Stimulated activated CD8-positive, alpha-beta memory T cell treated with anti-CD3 and anti-CD28 coated beads, Interleukin-12 subunit alpha, Interleukin-12 subunit beta, amount 100 ng/mL, for 4 hours (primary cell): Measurements from ENCODE around the gene IFITM5.
"Not testable (repeated sequence)": the region's sequence is repeated elsewhere in the genome, so short reads cannot be mapped to it uniquely, and the experiment has no call there.

ENCODE experiments used
- DNase-seq: peaks from one replicate; pipeline ENCODE4 v3.0.0-alpha.2; 2020; ENCODE audit warnings: low read depth

IFITM5 gene

DNA sequence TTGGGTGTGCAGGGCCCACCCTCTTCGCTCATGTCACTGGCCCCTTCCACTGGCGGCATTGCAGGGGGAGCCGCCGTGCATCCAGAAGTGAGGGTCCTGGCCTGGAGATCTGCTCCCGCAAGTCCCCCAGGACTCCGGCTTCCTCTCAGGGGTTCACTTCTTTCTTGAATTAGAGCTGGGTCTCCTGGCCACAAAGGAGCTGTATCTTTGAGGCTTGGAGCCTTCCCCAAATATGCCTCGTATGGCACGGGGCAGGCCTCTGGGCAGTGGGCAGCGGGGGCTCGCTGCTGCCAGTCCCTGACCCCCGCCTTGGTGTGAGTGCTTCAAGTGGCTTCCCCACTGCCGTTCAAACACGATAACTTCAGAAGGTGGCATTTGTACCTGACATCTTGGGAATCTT is 28.7 kb upstream of the IFITM5 start:
- no peak for DNase-seq

DNA sequence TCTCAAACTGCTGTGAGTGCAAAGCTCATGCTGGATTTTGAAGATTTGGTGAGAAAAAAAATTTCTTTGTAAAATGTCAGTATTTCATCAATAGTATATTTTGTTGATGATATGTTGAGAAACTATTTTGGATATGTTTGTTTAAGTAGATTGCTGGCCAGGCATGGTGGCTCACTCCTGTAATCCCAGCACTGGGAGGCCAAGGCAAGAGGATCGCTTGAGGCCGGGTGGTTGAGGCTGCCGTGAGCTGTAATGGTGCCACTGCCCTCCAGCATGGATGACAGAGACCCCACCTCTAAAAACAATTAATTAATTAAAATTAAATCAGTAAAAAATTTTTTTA is 28.2 kb upstream of the IFITM5 start:
- no peak for DNase-seq

DNA sequence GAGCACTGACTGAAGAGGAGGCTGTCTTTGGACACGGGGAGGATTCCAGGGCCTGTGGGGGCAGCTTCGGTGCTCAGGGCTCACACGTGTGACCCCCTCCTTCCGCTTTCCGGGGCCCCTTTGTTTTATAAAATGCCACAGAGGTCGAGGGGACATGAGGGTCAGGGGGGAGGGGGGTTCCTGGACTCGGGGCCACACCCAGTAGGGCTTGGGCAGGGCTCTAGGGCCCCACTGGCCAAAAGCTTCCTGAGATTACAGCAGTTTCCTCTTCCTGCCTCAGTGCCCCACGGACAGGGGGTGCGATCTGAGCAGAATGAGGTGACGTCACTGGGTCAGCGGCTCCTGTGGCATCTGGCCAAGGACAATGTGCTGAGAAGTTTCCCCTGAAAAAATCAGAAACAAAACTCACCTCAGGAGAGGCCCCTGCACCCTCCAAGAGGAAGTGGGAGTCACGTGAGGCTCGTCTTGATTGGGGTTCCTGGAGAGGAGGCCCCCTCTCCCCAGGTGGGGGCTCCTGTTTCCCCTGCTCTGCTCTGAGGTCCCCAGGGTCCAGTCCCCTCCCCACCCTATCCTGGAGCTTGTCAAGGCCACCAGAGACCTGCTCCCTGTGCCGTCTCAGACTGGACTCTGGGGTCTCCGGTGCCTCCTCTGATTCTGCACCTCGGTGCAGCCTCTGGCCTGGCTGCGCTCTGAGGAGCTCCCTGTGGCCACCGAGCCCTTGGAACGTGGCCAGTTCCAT is 27.7 kb upstream of the IFITM5 start:
- DNase-seq, result no peak

GRCh38 chr11:326592-326841 is 27.2 kb upstream of the IFITM5 start:
- DNase-seq, result no peak

DNA sequence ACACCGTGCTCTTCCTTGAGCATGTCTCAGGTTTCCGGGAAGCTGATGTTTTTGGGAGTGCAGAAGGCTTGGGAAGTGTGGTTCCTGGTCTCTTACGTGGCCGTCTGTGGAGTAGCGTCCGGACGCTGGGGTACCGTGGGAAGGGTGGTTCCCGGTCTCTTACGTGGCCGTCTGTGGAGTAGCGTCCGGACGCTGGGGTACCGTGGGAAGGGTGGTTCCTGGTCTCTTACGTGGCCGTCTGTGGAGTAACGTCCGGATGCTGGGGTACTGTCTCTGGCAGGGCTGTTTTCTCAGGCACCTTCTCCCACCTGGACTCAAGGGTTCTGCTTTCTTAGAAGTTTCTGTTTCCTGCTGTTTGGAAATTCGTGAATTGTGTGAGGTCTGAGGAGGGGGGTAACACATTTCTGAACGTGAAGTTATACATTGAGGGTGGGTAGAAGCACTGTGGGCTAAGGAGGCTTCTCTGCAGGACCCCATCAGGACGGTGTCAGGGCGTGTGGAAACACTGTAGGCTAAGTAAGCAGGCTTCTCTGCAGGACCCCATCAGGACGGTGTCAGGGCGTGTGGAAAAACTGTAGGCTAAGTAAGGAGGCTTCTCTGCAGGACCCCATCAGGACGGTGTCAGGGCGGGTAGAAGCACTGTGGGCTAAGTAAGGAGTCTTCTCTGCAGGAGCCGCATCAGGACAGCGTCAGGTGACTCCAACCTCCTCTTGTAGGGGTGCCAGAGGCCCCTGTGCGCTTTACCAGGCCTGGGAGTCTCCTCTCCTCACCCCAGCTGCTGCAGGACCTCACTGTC is 26.7 kb upstream of the IFITM5 start:
- DNase-seq, result no peak

DNA sequence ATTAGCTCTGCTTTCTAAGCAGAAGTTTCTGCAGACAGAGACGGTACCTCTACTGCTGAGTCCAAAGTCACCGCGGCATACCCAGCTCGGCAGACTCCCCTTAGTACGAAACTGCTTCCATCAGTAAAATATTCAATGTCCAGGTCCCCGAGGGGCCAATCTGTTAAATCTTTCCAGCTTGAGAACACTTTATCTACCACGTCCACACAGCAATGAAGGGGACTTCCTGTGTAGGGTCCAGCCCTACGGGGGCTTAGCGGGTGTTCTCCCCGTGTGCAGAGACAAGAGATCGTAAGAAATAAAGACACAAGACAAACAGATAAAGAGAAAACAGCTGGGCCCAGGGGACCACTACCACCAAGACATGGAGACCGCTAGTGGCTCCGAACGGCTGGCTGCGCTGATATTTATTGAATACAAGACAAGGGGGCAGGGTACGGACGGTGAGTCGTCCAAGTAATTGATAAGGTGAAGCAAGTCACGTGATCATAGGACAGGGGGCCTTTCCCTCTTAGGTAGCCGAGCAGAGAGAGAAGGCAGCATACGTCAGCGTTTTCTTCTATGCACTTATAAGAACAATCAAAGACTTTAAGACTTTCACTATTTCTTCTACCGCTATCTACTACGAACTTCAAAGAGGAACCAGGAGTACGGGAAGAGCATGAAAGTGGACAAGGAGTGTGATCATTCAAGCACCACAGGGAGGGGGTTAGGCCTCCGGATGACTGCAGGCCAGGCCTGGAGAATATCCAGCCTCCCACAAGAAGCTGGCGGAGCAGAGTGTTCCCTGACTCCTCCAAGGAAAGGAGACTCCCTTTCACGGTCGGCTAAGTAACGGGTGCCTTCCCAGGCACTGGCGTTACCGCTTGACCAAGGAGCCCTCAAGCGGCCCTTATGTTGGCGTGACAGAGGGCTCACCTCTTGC is 25.5 kb upstream of the IFITM5 start:
- not testable (repeated sequence) for DNase-seq

DNA sequence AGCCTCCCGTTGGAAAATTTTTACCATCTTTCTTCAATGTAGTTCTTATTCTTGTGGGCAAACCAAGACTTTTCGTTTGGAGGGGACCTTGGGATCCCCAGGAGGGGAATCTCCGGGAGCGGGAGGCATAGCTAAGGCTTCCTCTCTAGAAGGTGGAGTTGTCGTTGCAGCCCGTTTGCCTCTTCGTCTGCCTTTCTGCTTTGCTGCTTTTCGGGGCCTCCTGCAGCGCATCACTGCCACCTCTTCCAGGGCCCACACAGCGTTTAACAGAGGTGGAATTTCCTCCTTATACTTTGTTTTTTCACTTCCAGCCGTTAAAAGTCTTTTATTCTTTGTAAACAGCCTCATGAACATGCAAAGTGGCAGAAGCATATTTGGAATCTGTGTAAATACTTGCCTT is 24.8 kb upstream of the IFITM5 start:
- DNase-seq, result no peak

DNA sequence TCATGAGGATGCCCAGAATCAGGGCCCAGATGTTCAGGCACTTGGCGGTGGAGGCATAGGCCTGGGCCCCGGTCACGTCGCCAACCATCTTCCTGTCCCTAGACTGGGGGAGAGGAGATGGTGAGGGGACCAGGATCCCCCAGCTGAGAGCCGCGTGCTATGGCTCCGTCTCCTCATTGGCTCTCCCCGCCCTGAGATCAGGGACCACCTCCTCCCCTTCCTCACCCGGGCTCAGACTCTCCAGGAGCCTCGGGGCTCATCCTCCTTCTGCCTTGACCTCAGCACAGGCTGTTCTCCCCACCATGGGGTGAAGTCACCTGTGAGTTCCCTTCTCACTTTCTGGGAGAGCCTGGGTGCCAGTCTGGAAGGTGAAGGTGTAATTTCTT is 20.6 kb upstream of the IFITM5 start:
- not testable (repeated sequence) for DNase-seq

DNA sequence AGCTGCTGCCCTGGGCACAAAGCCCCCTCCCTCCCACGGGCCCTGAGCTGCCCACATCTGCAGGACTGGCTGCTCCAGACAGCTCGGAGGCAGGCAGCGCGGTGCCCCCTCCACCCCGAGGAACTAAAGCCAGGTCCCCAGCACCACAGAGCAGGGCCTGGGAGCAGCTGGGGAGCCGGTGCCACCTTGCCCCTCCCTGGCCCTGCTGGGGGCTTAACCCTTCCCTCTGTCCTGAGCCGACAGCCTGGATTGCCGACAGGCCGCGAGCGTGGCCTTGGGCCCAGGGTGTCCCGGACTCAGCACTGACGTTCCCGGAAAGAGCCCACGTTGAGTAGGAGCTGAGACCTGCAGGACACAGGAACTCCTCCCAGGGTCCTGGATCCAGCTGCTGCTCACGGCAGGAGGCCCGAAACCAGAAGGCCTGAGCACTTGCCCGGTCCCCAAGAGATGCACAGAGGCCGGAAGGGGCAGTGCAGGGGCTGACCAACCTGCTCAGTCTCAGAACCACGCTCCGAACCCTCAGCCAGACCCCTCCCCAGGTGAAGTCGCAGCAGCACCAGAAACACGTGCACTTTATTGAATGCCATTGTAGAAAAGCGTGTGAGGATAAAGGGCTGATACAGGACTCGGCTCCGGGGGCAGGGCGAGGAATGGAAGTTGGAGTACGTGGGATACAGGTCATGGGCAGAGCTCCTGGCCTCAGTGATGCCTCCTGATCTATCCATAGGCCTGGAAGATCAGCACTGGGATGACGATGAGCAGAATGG is 20.0 kb upstream of the IFITM5 start:
- DNase-seq, result not testable (repeated sequence)

DNA sequence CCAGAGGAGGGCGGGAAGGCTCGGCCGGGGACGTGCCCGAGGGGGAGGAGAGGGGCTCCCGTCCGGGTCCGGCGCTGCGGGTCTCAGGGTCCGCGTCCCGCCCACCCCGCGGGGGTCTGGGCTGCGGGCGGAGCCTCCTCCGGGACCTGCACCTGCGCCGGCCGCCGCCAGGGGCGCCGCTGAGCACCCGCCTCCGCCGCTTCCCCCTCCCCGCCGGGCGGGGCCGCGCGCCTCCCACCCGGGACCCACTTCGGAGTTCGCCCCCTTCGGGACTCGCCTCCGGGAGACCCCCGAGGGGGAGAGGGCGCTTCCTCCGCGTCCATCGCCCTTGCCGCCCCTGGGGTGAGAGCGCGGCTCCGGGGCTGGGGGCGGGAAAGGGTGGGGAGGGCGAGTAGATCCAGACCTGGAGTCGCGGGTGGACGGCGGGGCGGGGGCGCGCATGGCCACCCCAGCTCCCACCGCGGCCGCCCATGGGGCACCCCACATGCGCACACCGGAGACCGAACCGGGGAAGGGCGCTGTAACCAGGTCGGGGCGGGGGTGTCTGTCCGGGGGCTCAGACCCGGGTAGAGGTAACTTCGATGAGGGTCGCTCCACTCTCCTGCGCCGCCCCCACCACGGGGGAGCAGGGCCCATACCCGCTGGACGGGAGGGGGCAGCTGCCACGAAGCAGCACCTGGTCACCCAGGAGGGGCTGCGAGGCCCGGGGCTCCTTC is 19.2 kb upstream of the IFITM5 start:
- DNase-seq, result not testable (repeated sequence)

- DNase-seq, result not testable (repeated sequence)
These were observed 18.5 kb upstream of the IFITM5 start for GRCh38 chr11:317668-318404.

GRCh38 chr11:316891-317301 is 17.6 kb upstream of the IFITM5 start:
- DNase-seq, result no peak

DNA sequence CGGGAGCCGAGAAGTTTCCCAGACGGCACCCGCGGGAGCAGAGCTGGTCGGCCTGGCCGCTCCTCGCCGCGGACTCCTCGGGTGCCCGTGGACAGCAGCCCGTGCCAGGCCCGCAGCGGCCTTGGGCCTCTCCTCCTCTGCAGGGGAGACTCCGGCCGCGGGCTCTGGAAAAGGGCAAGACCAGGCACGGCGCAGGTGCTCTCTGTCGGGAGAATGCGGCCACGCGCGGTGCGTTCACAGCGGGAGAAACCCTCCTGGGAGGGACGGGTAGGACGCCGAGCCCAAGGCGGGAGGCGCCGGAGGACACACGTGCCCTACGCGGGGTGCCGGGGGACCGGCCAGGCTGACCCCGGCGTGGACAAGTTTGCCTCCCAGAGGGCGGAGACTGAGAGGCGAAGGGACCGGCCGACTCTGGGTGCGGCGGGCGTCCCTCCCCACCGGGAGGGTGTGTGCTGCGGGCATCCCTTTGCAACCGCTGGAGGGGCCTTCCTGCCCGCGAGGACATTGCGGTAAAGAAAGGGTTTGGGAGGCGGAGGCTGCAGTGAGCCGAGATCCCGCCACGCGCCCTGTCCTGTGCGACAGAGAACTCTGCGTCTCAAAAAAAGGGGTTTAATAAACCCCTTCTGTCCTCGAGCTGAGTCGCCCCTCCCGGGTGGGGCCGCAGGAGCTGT is 16.8 kb upstream of the IFITM5 start:
- DNase-seq, result no peak

DNA sequence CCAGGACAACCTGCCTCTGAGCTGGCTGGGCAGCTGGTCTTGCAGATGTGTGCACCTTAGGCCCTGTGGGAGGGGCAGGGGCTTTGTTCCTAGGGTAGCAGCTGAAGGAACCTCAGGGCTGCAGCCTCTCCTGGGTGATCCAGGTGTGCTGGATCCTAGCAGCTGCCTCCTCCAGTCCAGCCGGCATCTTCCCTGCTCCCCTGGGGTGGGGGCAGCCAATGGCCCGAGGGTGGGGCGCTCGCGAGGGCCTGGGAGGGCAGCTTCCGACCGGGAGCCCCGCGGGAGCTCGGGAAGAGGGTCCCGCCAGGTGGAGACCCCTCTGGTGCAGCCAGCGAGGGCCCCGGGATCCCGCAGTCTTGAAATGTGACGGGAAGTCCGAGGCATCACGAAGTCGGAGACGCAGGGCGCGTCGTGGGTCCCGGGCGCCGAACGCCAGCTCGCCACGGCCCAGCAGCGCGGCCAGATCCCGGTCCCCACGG is 16.2 kb upstream of the IFITM5 start:
- no peak for DNase-seq

DNA sequence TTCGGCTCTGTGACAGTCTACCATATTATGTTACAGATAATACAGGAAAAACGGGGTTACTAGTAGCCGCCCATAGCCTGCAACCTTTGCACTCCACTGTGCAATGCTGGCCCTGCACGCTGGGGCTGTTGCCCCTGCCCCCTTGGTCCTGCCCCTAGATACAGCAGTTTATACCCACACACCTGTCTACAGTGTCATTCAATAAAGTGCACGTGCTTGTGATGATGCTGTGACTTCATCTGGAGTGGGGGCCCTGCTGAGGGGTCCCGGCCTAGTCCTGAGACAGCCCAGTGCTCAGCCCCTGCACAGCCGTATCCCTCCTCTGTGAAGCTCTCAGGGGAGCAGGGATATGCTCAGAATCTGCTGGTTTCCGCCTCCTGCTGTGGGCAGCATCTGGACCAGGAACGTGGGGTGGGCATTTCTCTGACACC is 15.7 kb upstream of the IFITM5 start:
- no peak for DNase-seq

- DNase-seq, result not testable (repeated sequence)
These were observed 15.2 kb upstream of the IFITM5 start for GRCh38 chr11:314554-314875.

DNA sequence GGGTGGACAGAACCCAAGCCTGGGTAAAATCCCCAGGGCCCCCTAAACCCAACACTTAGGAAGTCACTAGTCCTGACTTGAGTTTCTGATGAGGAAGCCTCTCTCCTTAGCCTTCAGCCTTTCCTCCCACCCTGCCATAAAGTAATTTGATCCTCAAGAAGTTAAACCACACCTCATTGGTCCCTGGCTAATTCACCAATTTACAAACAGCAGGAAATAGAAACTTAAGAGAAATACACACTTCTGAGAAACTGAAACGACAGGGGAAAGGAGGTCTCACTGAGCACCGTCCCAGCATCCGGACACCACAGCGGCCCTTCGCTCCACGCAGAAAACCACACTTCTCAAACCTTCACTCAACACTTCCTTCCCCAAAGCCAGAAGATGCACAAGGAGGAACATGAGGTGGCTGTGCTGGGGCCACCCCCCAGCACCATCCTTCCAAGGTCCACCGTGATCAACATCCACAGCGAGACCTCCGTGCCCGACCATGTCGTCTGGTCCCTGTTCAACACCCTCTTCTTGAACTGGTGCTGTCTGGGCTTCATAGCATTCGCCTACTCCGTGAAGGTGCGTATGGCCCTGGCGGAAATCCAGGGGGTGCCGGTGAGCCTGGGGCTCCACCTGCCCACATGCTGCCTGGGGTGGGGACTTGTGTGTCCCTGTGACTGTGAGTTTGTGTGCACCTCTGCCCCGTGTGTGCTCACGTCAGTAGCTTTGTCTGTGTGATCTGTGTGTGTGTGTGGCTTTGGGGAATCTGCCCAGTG is 14.6 kb upstream of the IFITM5 start, which contains the start of gene IFITM1:
IFITM1 (plus strand) TSS at position 254 of the 767 bp plus-strand sequence; CDS start at position 385, 131 bp downstream.
- no peak for DNase-seq

- DNase-seq, result no peak
These were observed 14.0 kb upstream of the IFITM5 start for GRCh38 chr11:313304-313786.
